ENCODE measurements around the gene VPS25.
"Not testable (repeated sequence)": the region's sequence is repeated elsewhere in the genome, so short reads cannot be mapped to it uniquely, and the experiment has no call there.

VPS25 gene

DNA sequence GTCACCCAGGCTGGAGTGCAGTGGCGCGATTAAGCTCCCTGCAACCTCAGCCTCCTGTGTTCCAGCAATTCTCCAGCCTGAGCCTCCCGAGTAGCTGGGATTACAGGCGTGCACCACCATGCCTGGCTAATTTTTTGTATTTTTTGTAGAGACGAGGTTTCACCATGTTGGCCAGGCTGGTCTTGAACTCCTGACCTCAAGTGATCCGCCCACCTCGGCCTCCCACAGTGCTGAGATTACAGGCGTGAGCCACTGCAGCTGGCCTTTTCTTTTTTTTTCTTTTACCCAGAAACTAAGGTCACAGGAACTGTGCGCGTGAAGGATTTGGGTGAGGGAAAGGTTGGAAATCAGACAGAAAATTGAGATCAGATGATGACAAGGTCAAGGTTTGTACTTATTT, 3.3 kb upstream of the VPS25 start:
- not testable (repeated sequence) for DNase-seq

- DNase-seq: no peak
Measured at GRCh38 chr17:42772945-42773289, 332 bp upstream of the VPS25 start.

GRCh38 chr17:42774066-42774745, 957 bp downstream of the VPS25 start:
- DNase-seq: no peak

GRCh38 chr17:42775534-42776098, 2.4 kb downstream of the VPS25 start:
- no peak for DNase-seq

DNA sequence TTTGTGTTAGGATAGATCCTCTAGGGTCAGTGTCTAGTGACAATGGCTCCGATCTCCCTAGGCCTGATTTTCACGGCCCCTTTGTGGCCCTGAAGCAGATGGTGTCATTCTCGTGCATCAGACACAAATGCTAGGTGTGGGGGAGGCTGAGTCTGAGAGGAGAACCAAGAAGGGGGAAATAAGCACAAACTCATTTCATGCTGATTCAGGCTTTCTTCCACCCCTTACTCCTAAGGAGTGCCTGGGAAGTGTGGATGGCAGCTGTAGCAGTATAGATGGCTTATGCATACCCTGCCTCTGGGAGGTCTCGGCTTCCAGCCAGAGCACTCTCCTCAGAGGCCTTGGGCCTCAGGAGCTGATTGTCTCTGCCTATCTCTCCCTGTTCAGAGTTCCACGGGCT, 5.3 kb downstream of the VPS25 start:
- DNase-seq: no peak

GRCh38 chr17:42779304-42779935, 6.2 kb downstream of the VPS25 start:
- DNase-seq: no peak

- DNase-seq: no peak
Measured at GRCh38 chr17:42779936-42780850, 6.9 kb downstream of the VPS25 start, which contains the start of gene WNK4. Gene WNK4, plus strand, starts transcription at chr17:42780610. Its CDS starts 89 bp downstream, at chr17:42780699.

DNA sequence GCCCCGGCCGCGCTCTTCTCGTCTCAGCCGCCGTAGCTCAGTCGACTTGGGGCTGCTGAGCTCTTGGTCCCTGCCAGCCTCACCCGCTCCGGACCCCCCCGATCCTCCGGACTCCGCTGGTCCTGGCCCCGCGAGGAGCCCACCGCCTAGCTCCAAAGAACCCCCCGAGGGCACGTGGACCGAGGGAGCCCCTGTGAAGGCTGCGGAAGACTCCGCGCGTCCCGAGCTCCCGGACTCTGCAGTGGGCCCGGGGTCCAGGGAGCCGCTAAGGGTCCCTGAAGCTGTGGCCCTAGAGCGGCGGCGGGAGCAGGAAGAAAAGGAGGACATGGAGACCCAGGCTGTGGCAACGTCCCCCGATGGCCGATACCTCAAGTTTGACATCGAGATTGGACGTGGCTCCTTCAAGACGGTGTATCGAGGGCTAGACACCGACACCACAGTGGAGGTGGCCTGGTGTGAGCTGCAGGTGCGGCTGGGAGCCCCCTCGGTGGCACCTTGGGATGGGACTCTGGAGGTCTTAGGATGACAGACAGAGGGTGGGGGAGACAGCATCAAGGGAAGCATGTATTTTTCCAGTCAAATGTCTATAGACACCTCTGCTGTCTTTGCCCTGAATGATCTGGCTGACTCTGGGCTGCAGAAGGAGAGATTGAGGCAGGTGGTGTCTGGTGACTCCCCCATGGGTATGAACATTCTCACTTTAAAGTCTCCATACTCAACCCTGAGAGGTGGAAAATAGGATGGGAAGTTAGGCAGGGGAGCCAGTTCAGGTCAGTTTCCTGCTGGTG, 7.8 kb downstream of the VPS25 start:
- no peak for DNase-seq

- DNase-seq: no peak
Measured at GRCh38 chr17:42781639-42782165, 8.5 kb downstream of the VPS25 start.

GRCh38 chr17:42782166-42783061, 9.2 kb downstream of the VPS25 start:
- no peak for DNase-seq

DNA sequence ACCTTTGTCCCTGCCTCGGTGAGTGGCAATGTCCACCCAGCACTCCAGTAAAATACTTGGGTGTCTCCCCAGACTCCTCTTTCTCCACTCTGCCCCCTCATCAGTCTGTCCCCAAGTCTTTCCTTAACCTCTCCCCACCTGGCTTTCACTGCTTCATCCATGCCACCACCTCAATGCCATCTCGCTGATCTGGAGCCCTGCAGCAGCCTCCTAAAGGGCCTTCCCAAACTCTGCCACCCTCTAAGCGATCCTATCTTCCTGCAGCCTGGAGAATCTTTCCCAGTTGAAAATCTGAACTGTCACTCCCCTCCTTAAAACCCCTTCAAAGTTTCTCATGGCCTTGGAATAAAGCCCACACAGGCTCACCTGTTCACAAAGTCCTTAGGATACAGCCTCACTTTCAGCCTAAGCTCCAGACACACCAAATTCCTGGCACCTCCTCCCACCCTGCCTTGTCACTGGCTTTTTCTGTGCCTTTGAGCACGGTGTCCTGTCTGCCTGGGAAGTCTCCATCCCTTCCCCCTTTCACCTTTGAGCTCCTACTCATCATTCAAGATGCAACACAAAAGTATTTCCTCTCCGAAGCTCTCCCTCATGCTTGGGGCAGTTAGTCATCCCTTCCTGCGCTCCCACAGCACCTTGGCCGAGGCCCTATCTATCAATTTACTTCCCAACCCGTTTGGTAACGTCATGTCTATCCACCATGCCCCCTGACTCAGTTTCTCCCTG, 10.0 kb downstream of the VPS25 start:
- DNase-seq: no peak

DNA sequence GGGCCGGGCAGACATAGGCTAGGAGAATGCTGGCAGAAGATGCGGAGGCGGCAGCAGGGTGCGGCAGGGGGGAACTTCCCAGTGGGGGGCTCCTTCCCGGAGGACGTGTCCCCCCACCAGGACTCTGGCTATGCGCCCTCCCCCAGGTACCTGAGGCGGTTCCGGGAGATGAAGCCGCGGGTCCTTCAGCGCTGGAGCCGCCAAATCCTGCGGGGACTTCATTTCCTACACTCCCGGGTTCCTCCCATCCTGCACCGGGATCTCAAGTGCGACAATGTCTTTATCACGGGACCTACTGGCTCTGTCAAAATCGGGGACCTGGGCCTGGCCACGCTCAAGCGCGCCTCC, 10.5 kb downstream of the VPS25 start:
- DNase-seq: no peak

GRCh38 chr17:42784409-42784808, 11.2 kb downstream of the VPS25 start:
- DNase-seq: no peak

DNA sequence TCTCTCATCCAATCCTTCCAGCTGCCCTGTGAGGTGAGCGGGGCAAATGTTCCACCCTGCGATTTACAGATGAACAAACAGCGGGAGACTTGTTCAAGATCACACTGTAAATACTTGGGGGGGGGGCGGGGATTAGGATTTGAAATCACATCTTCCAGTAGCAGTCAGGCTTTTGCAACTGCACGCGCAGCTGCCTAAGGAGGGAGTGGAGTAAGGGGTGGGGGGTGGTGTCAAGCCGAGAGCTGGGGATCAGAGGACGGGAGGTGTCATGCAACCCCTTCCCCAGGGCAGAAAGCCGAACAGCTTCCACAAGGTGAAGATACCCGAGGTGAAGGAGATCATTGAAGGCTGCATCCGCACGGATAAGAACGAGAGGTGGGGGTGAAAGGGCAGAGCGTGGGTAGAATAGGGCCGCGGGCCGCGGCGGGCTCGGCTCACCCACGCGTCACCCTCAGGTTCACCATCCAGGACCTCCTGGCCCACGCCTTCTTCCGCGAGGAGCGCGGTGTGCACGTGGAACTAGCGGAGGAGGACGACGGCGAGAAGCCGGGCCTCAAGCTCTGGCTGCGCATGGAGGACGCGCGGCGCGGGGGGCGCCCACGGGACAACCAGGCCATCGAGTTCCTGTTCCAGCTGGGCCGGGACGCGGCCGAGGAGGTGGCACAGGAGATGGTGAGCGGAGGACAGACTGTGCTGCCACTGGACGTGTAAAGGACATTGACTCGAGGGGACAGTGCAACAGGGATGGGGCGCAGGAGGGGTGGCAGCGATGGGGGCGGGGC, 11.8 kb downstream of the VPS25 start:
- DNase-seq: no peak

DNA sequence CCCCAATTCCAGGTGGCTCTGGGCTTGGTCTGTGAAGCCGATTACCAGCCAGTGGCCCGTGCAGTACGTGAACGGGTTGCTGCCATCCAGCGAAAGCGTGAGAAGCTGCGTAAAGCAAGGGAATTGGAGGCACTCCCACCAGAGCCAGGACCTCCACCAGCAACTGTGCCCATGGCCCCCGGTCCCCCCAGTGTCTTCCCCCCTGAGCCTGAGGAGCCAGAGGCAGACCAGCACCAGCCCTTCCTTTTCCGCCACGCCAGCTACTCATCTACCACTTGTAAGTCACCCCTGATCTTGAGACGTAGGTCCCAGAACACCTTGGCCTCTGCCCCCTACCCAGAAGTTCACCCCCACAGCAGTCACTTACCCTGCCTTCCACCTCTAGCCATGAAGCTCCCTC, 14.0 kb downstream of the VPS25 start:
- no peak for DNase-seq

DNA sequence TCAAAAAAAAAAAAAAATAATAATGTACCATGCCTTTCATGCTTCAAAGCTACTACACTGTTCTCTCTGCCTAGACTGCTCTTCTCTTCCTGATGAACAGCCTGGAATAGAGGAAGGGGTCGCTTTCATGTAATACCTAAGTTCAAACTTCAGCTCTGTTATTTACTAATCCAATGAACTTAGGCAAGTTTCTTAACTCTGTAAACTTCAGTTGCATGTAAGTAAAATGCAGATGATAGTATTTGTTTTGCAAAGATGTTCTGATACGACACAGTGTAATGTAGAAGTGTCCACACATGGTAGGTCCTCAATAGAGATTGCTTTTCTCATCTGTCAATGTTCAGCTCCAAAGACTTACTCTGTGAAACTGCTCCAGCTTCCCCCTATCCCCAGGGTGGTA, 18.7 kb downstream of the VPS25 start:
- DNase-seq: no peak

GRCh38 chr17:42792545-42792944, 19.3 kb downstream of the VPS25 start:
- DNase-seq: no peak

- no peak for DNase-seq
Measured at GRCh38 chr17:42795061-42795460, 21.8 kb downstream of the VPS25 start.

GRCh38 chr17:42795465-42795864, 22.2 kb downstream of the VPS25 start:
- DNase-seq: no peak
